ENCODE results near the gene BEND7. TPM values are rescaled to one million over a fixed set of nuclear protein-coding genes. Genes with fewer than 3 reads are reported as not detected.

The BEND7 gene
- total and polyA plus RNA-seq, 2 of the 4 experiments (the other 2 are of a cell fraction): 2.3 to 3.5 TPM

- Histone ChIP-seq H4K20me1 (ENCODE audit: insufficient read depth, low read length) (peaks cover 4% of the 10 kb centered on the region; the same call in 1 of the 2 replicates), H2AK9ac (replicated peaks; ENCODE audit: low read depth, low read length, poor library complexity) (no peak overlapping the region), H3K23ac (ENCODE audit: low read depth, low read length) (no peak overlapping the region), H2AK5ac (ENCODE audit: low read depth, low read length) (no peak overlapping the region), H3K18ac (ENCODE audit: low read depth, low read length) (no peak overlapping the region), H4K91ac (ENCODE audit: insufficient read depth, low read depth, low read length) (no peak overlapping the region), H3K9ac (ENCODE audit: low read depth, low read length) (no peak overlapping the region), H3K4me2 (ENCODE audit: low read depth, low read length) (no peak overlapping the region), H3K4ac (ENCODE audit: low read depth, low read length) (no peak overlapping the region), H2BK15ac (ENCODE audit: low read depth, low read length) (no peak overlapping the region), H3K27me3 (ENCODE audit: control insufficient read depth, insufficient read depth, low read length) (no peaks in the 10 kb centered on the region), H3K9me1 (ENCODE audit: insufficient read depth, low read length) (peaks cover 8% of the 10 kb centered on the region), H3K4me1 (ENCODE audit: control insufficient read depth, insufficient read depth, low read length) (peaks cover 7% of the 10 kb centered on the region), H2BK20ac (ENCODE audit: low read depth, low read length) (no peak overlapping the region), H2AFZ (replicated peaks; ENCODE audit: low read length, poor library complexity) (no peak overlapping the region), H3K79me1 (ENCODE audit: low read depth in 1 of 2, low read length in 2 of 2) (peaks cover 0 to 8% of the 10 kb centered on the region in 2 experiments; a peak in 1 of 4 replicates), H4K8ac (ENCODE audit: low read depth in 2 of 2, low read length in 2 of 2) (no peak overlapping the region), H2BK120ac (ENCODE audit: low read depth, low read length) (no peak overlapping the region), H3K9me3 (ENCODE audit: control insufficient read depth, insufficient read depth, low read length) (no peaks in the 10 kb centered on the region), H3K27ac (ENCODE audit: insufficient read depth, low read length) (no peak overlapping the region), H2BK5ac (ENCODE audit: low read depth, low read length, poor library complexity, severe bottlenecking) (no peak overlapping the region), H3K4me3 (ENCODE audit: insufficient read depth, low read depth, low read length) (no peak overlapping the region), H3K56ac (ENCODE audit: extremely low read depth, insufficient read depth, low read length) (no peak overlapping the region), H3K14ac (replicated peaks; ENCODE audit: low read depth, low read length) (no peak overlapping the region), H3K36me3 (ENCODE audit: control insufficient read depth, insufficient read depth, low read length) (no peaks in the 10 kb centered on the region), H4K5ac (ENCODE audit: low read depth, low read length) (no peak overlapping the region)
- DNase-seq (no peak), ATAC-seq (ENCODE audit: low read depth) (no peak)
- dilution Hi-C loops (cut with HindIII; ENCODE audit: low sequenced_read_pairs, unreplicated experiment) (no loop called here), intact Hi-C loops (cut with micrococcal nuclease) (no loop called here), in situ Hi-C loops (cut with MboI; ENCODE audit: low sequenced_read_pairs) (no loop called here)
- ChIA-PET POLR2A (ENCODE audit: unreplicated experiment) (no interaction called here), CTCF (no interaction called here)
- 83% methylated on average over 4 of the region's 12 CpGs; no CpG with 5 or more reads in 1 of the 2 experiments for WGBS, 2 experiments (ENCODE audit: extremely low coverage in 2 of 2, insufficient read length in 1 of 2)
- BruUV-seq (replicated peaks): no TSS peak
- TF ChIP-seq USF2 (IDR thresholded peaks at IDR 0.05; ENCODE audit: low read depth, low read length): no peak
- TF ChIP-seq MXI1 (IDR thresholded peaks at IDR 0.05; ENCODE audit: borderline replicate concordance, low read depth, low read length): no peak
- TF ChIP-seq BHLHE40 (IDR thresholded peaks at IDR 0.05; ENCODE audit: low read depth, low read length): no peak
- TF ChIP-seq ELK1 (IDR thresholded peaks at IDR 0.05; ENCODE audit: borderline replicate concordance, low read depth, low read length): no peak
- no peak for TF ChIP-seq POLR2A (IDR thresholded peaks at IDR 0.05; ENCODE audit: low read depth, low read length)
- TF ChIP-seq FOS (IDR thresholded peaks at IDR 0.05; ENCODE audit: low read depth, low read length): no peak
- TF ChIP-seq SMC3 (IDR thresholded peaks at IDR 0.05; ENCODE audit: low read depth, low read length): no peak
- no peak for TF ChIP-seq CHD1 (IDR thresholded peaks at IDR 0.05; ENCODE audit: low read depth, low read length)
- TF ChIP-seq RAD21 (IDR thresholded peaks at IDR 0.05; ENCODE audit: low read length): no peak
- TF ChIP-seq MAFK (IDR thresholded peaks at IDR 0.05; ENCODE audit: low read depth, low read length): no peak
- TF ChIP-seq RFX5 (IDR thresholded peaks at IDR 0.05; ENCODE audit: low read depth, low read length): no peak
- no peak for TF ChIP-seq NFE2L2 (IDR thresholded peaks at IDR 0.05; ENCODE audit: low read depth, low read length)
- TF ChIP-seq CTCF (conservative IDR thresholded peaks at IDR 0.05; ENCODE audit: low read depth, low read length): no peak
- TF ChIP-seq RCOR1 (IDR thresholded peaks at IDR 0.05; ENCODE audit: insufficient replicate concordance, low read length): no peak
- no peak for TF ChIP-seq CEBPB (IDR thresholded peaks at IDR 0.05; ENCODE audit: low read depth, low read length)
- no peak for TF ChIP-seq MAZ (IDR thresholded peaks at IDR 0.05; ENCODE audit: borderline replicate concordance, low read depth, low read length)
Observed at GRCh38 chr10:13505052-13505680, 23.6 kb downstream of the BEND7 start.

Measured in IMR-90 (cell line).